Activated naive CD8-positive, alpha-beta T cell treated with anti-CD3 and anti-CD28 coated beads, Interleukin-2, amount 50 U/mL, for 24 hours (primary cell): ENCODE measurements around the gene MAP2K1.

ENCODE experiments used
- ATAC-seq: fragments of 150-1000 bp; cut with Tn5 transposase; one replicate; pipeline ENCODE4 v1.10.0; 2021
- DNase-seq: peaks from one replicate; pipeline ENCODE4 v3.0.0; 2021
- H3K27ac Mint-ChIP-seq: one replicate; pipeline ENCODE4 v1.8.0; 2021; ENCODE audit warnings: mild to moderate bottlenecking, mixed read lengths
- H3K27me3 Mint-ChIP-seq: one replicate; pipeline ENCODE4 v1.8.0; 2021; ENCODE audit warnings: mixed read lengths
- H3K36me3 Mint-ChIP-seq: one replicate; pipeline ENCODE4 v1.8.0; 2021; ENCODE audit warnings: low read depth, mixed read lengths
- H3K4me1 Mint-ChIP-seq: one replicate; pipeline ENCODE4 v1.8.0; 2021; ENCODE audit warnings: mixed read lengths
- H3K4me3 Mint-ChIP-seq: one replicate; pipeline ENCODE4 v1.8.0; 2021; ENCODE audit warnings: mild to moderate bottlenecking, moderate library complexity, mixed read lengths
- H3K9me3 Mint-ChIP-seq: one replicate; pipeline ENCODE4 v1.8.0; 2021; ENCODE audit warnings: mixed read lengths

The MAP2K1 gene

GRCh38 chr15:66504563-66505429 lies 118.1 kb downstream of the MAP2K1 start, which contains the start of the genes RPL4 and ZWILCH:
TSS of gene RPL4 (minus strand) at chr15:66504855. CDS start at chr15:66504790, 65 bp downstream.
TSS of gene ZWILCH (plus strand) at chr15:66505326. CDS start at chr15:66505339, 13 bp downstream.
- ATAC-seq: peak; percentile 83
- H3K27ac Mint-ChIP-seq: peak within 1 kb of the TSS; percentile 99
- H3K36me3 Mint-ChIP-seq: peaks cover 66% of the 10 kb centered on the region
- peak within 1 kb of the TSS; percentile 100 for H3K4me3 Mint-ChIP-seq
- no peaks in the 10 kb centered on the region for H3K27me3 Mint-ChIP-seq
- DNase-seq: peak; percentile 80
- H3K9me3 Mint-ChIP-seq: no peaks in the 10 kb centered on the region
- H3K4me1 Mint-ChIP-seq: peaks cover 64% of the 10 kb centered on the region

- H3K4me1 Mint-ChIP-seq: peaks cover 57% of the 10 kb centered on the region
- H3K27me3 Mint-ChIP-seq: no peaks in the 10 kb centered on the region
- peak overlapping the region; percentile 100 for H3K4me3 Mint-ChIP-seq
- peaks cover 61% of the 10 kb centered on the region for H3K36me3 Mint-ChIP-seq
- peak overlapping the region; percentile 99 for H3K27ac Mint-ChIP-seq
- no peaks in the 10 kb centered on the region for H3K9me3 Mint-ChIP-seq
- no peak for DNase-seq
- ATAC-seq: no peak
Measured at GRCh38 chr15:66505430-66505811, 118.7 kb downstream of the MAP2K1 start.

GRCh38 chr15:66505818-66506217 lies 119.1 kb downstream of the MAP2K1 start:
- H3K27ac Mint-ChIP-seq: peak overlapping the region; percentile 99
- H3K36me3 Mint-ChIP-seq: peaks cover 60% of the 10 kb centered on the region
- no peaks in the 10 kb centered on the region for H3K9me3 Mint-ChIP-seq
- DNase-seq (no peak), ATAC-seq (no peak)
- H3K4me1 Mint-ChIP-seq: peaks cover 54% of the 10 kb centered on the region
- peak overlapping the region; percentile 100 for H3K4me3 Mint-ChIP-seq
- no peaks in the 10 kb centered on the region for H3K27me3 Mint-ChIP-seq

DNA sequence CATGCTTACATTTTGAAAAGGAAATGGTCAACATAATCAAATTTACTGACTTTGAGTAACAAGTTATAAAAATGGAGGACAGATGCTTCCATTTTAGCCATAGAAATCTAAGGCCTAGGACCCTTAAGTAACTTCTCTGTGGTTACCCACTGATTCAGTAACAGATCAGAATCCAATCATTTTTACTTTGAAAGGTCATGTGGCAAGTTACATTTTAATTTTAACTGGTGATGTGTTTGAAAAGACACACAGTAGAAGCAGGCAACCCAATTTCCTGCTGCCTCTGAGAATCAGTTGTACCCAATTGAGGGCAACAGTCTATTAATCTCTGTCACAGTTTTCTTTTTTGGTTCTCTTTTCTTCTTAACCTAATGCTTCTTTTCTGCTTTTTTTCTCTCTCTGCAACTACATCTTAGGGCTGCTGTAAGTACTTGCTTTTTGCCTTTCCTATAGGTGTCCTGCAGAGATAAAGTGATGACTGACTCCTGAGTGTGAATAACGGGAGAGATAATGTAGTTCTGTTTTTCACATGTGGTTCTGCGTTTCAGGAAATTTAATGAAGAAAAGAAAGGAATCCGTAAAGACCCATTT lies 121.7 kb downstream of the MAP2K1 start:
- ATAC-seq (no peak), DNase-seq (no peak)
- H3K36me3 Mint-ChIP-seq: peaks cover 37% of the 10 kb centered on the region
- H3K4me3 Mint-ChIP-seq: no peak overlapping the region
- H3K4me1 Mint-ChIP-seq: peaks cover 29% of the 10 kb centered on the region
- H3K9me3 Mint-ChIP-seq: no peaks in the 10 kb centered on the region
- no peaks in the 10 kb centered on the region for H3K27me3 Mint-ChIP-seq
- H3K27ac Mint-ChIP-seq: no peak overlapping the region

- Mint-ChIP-seq H3K9me3 (no peaks in the 10 kb centered on the region), H3K27me3 (no peaks in the 10 kb centered on the region), H3K27ac (no peak overlapping the region), H3K36me3 (peaks cover 28% of the 10 kb centered on the region), H3K4me1 (no peaks in the 10 kb centered on the region), H3K4me3 (no peak overlapping the region)
- ATAC-seq (no peak), DNase-seq (no peak)
Measured at GRCh38 chr15:66514586-66514985, 127.9 kb downstream of the MAP2K1 start.

DNA sequence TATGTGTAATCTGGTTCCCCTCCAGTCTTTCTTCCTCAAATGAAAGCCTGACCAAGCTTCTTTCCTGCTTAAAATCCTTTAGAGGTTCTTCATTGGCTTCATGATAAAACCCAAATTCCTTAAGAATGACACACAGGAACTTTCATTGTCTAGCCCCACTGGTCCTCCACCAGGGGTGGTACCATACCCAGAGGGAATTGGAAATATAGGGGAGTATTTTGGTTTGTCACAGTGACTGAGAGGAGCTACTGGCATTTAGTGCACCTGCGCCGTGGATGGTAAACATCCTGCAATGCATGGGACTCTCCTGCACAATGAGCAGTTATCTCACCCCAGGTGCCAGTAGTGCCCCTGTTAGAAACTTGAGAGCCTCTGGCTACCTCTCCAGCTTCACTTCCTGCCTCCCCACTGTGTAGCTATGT lies 129.2 kb downstream of the MAP2K1 start:
- Mint-ChIP-seq H3K27me3 (no peaks in the 10 kb centered on the region), H3K4me1 (no peaks in the 10 kb centered on the region), H3K4me3 (no peak overlapping the region), H3K36me3 (peaks cover 23% of the 10 kb centered on the region), H3K9me3 (no peaks in the 10 kb centered on the region), H3K27ac (no peak overlapping the region)
- DNase-seq: no peak
- ATAC-seq: no peak

- Mint-ChIP-seq H3K36me3 (peaks cover 44% of the 10 kb centered on the region), H3K27me3 (no peaks in the 10 kb centered on the region), H3K27ac (no peak overlapping the region), H3K4me1 (no peaks in the 10 kb centered on the region), H3K9me3 (no peaks in the 10 kb centered on the region), H3K4me3 (no peak overlapping the region)
- DNase-seq (no peak), ATAC-seq (no peak)
Measured at GRCh38 chr15:66523926-66524325, 137.2 kb downstream of the MAP2K1 start.

DNA sequence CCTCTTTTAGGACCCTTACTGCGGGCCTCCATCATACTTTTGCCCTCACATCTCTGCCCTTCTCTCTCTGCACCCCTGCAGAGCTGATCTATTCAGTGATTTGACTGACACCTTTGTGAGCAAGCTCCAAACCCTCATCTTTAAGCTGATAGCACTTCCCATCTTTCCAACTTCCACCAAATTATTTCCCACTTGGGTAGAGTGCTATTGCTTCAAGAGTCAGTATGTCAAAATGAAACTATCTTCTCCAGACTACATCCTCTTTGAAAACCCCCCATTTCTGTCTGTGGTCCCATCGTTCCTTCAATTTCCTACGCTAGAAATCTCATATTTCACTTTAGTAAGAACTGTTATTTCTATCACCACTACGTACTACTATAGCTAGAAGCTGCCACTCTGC lies 138.1 kb downstream of the MAP2K1 start:
- ATAC-seq (no peak), DNase-seq (no peak)
- Mint-ChIP-seq H3K27ac (no peak overlapping the region), H3K4me1 (no peaks in the 10 kb centered on the region), H3K9me3 (no peaks in the 10 kb centered on the region), H3K4me3 (no peak overlapping the region), H3K27me3 (no peaks in the 10 kb centered on the region), H3K36me3 (peaks cover 47% of the 10 kb centered on the region)

DNA sequence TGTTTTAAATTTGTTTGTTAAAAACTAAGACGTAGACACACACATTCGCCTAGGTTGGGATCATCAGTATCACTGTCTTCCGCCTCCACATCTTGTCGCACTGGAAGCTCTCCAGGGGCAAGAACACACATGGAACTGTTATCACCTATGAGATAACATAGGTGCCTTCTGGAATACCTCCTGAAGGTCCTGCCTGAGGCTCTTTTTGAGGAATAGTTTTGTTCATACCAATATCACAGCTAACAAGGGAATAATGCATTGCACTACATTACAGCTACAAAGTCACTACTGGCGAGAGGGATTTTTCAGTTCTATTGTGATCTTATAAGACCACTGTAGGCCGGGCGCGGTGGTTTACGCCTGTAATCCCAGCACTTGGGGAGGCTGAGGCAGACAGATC lies 148.3 kb downstream of the MAP2K1 start:
- Mint-ChIP-seq H3K4me1 (no peaks in the 10 kb centered on the region), H3K27me3 (no peaks in the 10 kb centered on the region), H3K4me3 (no peak overlapping the region), H3K36me3 (peaks cover 44% of the 10 kb centered on the region), H3K27ac (no peak overlapping the region), H3K9me3 (no peaks in the 10 kb centered on the region)
- DNase-seq (no peak), ATAC-seq (no peak)
